ENCODE data around the gene ABLIM2. TPM values are rescaled to one million over a fixed set of nuclear protein-coding genes. Genes with fewer than 3 reads are reported as not detected.

ABLIM2 gene
- total RNA-seq, 2 experiments from 2014 or later, result 0.76 TPM; not detected in 1

- DNase-seq (ENCODE audit: low spot score), result peak; percentile 29
- intact Hi-C loops (cut with micrococcal nuclease; ENCODE audit: unreplicated experiment), result no loop called here
- Histone ChIP-seq H3K9me2 (ENCODE audit: insufficient read depth, low read length) (no peaks in the 10 kb centered on the region), H3K4me3 (ENCODE audit: low read depth, low read length, poor library complexity, severe bottlenecking) (no peak overlapping the region), H3K36me3 (ENCODE audit: insufficient read depth, low read length) (no peaks in the 10 kb centered on the region), H3K27ac (ENCODE audit: low read depth, low read length, poor library complexity, severe bottlenecking) (no peak overlapping the region), H3K4me1 (ENCODE audit: insufficient read depth, low read length, poor library complexity, severe bottlenecking) (peaks cover 22% of the 10 kb centered on the region), H3K79me2 (ENCODE audit: insufficient read depth, low read depth, low read length) (no peaks in the 10 kb centered on the region), H4K20me1 (ENCODE audit: insufficient read depth, low read length) (no peaks in the 10 kb centered on the region), H3K9me3 (ENCODE audit: low read length) (no peaks in the 10 kb centered on the region), H2AFZ (ENCODE audit: low read length) (no peak overlapping the region), H3K4me2 (ENCODE audit: low read length) (no peak overlapping the region; the same call in 1 of the 2 replicates)
- BruUV-seq (replicated peaks), result no TSS peak
- ChIA-PET POLR2A (no interaction called here), CTCF (ENCODE audit: unreplicated experiment) (no interaction called here)
- TF ChIP-seq EZH2phosphoT487 (IDR thresholded peaks at IDR 0.05; ENCODE audit: borderline replicate concordance, low read depth, low read length) (no peak), CTCF (conservative IDR thresholded peaks at IDR 0.05; ENCODE audit: low read length) (no peak)
Observed at GRCh38 chr4:8205749-8206611, 47.4 kb upstream of the ABLIM2 start.

- POLR2A ChIA-PET, result no interaction called here
- TF ChIP-seq EZH2phosphoT487 (IDR thresholded peaks at IDR 0.05; ENCODE audit: borderline replicate concordance, low read depth, low read length) (no peak), CTCF (conservative IDR thresholded peaks at IDR 0.05; ENCODE audit: low read length) (no peak)
- Histone ChIP-seq H4K20me1 (ENCODE audit: insufficient read depth, low read length) (no peaks in the 10 kb centered on the region), H3K4me1 (ENCODE audit: insufficient read depth, low read length, poor library complexity, severe bottlenecking) (peaks cover 29% of the 10 kb centered on the region), H3K4me3 (ENCODE audit: low read depth, low read length, poor library complexity, severe bottlenecking) (no peak overlapping the region), H3K79me2 (ENCODE audit: insufficient read depth, low read depth, low read length) (no peaks in the 10 kb centered on the region), H2AFZ (ENCODE audit: low read length) (no peak overlapping the region), H3K4me2 (ENCODE audit: low read length) (no peak overlapping the region), H3K36me3 (ENCODE audit: insufficient read depth, low read length) (no peaks in the 10 kb centered on the region), H3K27ac (ENCODE audit: low read depth, low read length, poor library complexity, severe bottlenecking) (no peak overlapping the region), H3K9me3 (ENCODE audit: low read length) (no peaks in the 10 kb centered on the region), H3K9me2 (ENCODE audit: insufficient read depth, low read length) (no peaks in the 10 kb centered on the region)
- CTCF ChIA-PET (ENCODE audit: unreplicated experiment), result no interaction called here
- intact Hi-C loops (cut with micrococcal nuclease; ENCODE audit: unreplicated experiment), result no loop called here
- DNase-seq (ENCODE audit: low spot score), result no peak
- no TSS peak for BruUV-seq (replicated peaks)
Observed at GRCh38 chr4:8205241-8205707, 46.7 kb upstream of the ABLIM2 start.

- POLR2A ChIA-PET, result no interaction called here
- BruUV-seq (replicated peaks), result no TSS peak
- no peak overlapping the region for H2AFZ ChIP-seq (ENCODE audit: low read length)
- H3K27ac ChIP-seq (ENCODE audit: low read depth, low read length, poor library complexity, severe bottlenecking), result no peak overlapping the region
- no peak overlapping the region for H3K4me2 ChIP-seq (ENCODE audit: low read length)
- no peaks in the 10 kb centered on the region for H4K20me1 ChIP-seq (ENCODE audit: insufficient read depth, low read length)
- intact Hi-C loops (cut with micrococcal nuclease; ENCODE audit: unreplicated experiment), result no loop called here
- no peaks in the 10 kb centered on the region for H3K36me3 ChIP-seq (ENCODE audit: insufficient read depth, low read length)
- H3K4me1 ChIP-seq (ENCODE audit: insufficient read depth, low read length, poor library complexity, severe bottlenecking), result peaks cover 35% of the 10 kb centered on the region
- H3K9me2 ChIP-seq (ENCODE audit: insufficient read depth, low read length), result no peaks in the 10 kb centered on the region
- no peak for DNase-seq (ENCODE audit: low spot score)
- CTCF ChIA-PET (ENCODE audit: unreplicated experiment), result no interaction called here
- no peak overlapping the region for H3K4me3 ChIP-seq (ENCODE audit: low read depth, low read length, poor library complexity, severe bottlenecking)
- TF ChIP-seq CTCF (conservative IDR thresholded peaks at IDR 0.05; ENCODE audit: low read length) (no peak), EZH2phosphoT487 (IDR thresholded peaks at IDR 0.05; ENCODE audit: borderline replicate concordance, low read depth, low read length) (no peak)
- no peaks in the 10 kb centered on the region for H3K9me3 ChIP-seq (ENCODE audit: low read length)
- H3K79me2 ChIP-seq (ENCODE audit: insufficient read depth, low read depth, low read length), result no peaks in the 10 kb centered on the region
Observed at GRCh38 chr4:8204576-8205227, 46.1 kb upstream of the ABLIM2 start.
